Stimulated activated CD4-positive, alpha-beta T cell treated with anti-CD3 and anti-CD28 coated beads, TNF-alpha, amount 100 ng/mL, for 24 hours (primary cell): ENCODE results near the gene NUDT7.

ENCODE experiments used
- DNase-seq, 3 experiments: peaks; one replicate each; pipeline ENCODE4 v3.0.0-alpha.2; 2020; ENCODE audit warnings: low read depth in 3 of 3

The NUDT7 gene

DNA sequence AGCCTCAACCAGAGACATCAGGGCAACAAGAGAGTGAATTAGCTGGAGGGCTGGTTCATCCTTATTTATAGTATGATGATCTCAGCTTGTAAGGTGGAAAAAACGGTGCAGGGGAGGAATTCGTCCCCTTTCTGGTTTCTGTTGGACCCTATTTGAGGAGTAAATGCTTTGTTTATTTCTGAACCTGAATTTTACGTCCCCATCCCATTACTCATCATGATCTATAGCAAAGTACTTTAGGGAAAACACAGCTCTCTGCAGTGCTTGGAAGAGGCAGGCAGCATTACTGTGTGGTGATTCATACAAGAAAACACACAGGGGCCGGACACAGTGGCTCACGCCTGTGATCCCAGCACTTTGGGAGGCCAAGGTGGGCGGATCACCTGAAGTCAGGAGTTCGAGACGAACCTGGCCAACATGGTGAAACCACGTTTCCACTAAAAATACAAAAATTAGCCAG lies 58.1 kb downstream of the NUDT7 start:
- no peak for DNase-seq

DNA sequence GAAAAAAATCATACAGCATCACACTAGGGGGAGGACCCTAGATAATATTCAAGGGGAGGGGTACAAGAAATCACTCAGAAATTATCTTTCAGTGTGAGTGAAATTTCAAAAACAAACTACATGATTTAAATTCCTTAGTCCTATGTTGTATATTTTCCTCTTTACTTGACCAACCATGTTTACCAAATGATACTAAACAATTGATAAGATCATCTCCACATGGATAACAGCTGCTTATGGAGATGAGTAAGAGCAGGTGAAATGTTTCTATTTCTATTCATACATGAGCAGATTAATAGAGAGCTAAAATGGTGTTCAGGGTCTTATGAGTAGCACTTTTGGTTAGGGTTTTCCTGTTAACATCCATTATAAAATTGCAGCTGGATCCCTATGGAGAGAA lies 58.8 kb downstream of the NUDT7 start:
- DNase-seq: no peak

DNA sequence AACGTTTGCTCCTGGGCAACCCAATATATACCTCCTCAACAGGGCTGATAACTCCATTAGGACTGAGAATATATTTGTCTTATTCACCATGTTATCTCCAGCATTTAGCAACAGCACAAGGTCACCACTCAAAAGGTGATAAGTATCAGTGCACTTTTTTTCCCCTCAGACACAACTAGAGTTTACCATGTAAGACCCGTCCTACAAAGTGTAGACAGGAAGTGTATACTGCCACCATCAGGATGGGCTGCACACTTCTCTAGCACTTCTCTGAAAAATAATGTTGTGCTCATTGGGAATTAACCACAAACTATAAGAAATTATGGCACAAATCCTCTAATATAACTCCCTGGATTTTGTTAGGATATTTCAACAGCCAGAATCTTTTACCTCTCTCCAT lies 60.4 kb downstream of the NUDT7 start:
- DNase-seq: no peak

DNA sequence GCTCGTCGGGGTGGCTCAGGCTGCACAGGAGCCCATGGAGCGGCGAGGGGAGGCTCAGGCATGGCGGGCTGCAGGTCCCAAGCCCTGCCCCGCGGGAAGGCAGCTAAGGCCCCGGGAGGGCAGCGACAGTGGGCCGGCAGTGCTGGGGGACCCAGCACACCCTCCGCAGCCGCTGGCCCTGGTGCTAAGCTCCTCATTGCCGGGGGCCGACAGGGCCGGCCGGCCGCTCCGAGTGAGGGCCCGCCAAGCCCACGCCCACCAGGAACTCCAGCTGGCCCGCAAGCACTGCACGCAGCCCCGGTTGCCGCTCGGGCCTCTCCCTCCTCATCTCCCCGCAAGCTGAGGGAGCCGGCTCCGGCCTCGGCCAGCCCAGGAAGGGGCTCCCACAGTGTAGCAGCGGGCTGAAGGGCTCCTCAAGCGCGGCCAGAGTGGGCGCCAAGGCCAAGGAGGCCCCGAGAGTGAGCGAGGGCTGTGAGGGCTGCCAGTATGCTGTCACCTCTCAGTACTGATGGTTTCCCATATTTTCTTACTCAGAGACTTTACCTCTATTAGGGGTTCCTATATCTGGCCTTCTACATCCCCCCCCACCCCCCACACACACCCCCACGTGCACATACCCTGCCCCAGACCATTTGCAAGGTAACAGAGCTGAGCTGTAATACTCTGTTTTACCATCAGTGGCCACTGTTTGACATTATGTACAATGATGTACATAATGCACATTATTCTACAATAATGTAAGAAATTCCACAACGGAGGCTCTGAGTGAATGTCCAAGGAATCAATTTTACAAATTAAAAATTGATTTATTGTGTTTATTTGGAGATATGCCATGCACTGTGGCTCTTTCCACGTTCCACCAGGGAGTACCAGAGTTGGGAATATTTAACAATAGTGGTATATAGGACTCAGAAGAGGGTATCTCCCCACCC lies 62.4 kb downstream of the NUDT7 start:
- DNase-seq: no peak

DNA sequence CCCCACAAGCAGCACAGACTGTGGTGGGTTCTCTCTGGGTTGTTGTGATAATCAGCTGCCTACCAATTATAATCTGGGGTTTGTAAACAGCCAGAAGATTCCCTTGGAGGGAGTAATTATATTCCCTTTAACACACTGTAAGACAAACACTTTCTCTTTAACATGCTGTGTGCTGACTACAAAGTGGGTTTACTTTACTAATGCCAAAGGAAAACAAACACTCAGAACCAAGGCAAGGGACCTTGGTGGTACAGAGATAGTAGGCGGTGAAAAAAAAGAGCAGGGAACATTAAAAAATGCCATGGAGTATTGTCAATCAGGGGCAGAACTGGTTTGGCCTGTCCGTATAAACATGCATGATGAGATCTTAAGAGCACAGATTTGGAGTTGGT lies 63.1 kb downstream of the NUDT7 start:
- DNase-seq: no peak

DNA sequence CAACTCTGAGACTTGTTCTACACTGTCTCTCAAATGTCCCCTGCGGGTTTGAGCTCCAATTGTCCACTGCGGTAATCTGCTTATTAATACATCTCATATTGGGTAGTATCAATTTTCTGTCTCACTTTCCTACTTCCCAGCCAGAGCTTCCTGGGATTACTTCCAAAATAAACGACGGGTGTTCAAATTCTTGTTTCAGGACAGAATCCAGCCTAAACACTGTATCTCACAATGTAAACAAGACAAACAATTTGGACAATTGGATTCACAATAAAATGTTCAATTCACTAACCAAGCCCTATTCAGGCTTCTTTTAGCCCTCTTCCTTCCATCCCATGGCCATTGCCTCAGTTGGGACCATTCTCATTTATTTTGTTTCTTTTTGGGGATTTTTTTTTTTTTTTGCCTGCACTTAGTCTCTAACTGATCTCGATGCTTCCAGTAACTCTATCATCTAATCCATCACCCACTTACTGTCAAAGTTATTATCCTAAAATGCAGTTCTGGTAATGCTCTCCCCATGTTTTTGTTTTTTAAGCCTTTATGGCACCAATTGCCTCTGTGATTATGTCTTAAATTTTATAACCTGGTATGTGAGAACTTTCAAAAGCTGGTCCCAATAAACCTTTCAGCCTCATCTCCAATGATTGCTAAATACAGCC lies 64.0 kb downstream of the NUDT7 start:
- no peak for DNase-seq

DNA sequence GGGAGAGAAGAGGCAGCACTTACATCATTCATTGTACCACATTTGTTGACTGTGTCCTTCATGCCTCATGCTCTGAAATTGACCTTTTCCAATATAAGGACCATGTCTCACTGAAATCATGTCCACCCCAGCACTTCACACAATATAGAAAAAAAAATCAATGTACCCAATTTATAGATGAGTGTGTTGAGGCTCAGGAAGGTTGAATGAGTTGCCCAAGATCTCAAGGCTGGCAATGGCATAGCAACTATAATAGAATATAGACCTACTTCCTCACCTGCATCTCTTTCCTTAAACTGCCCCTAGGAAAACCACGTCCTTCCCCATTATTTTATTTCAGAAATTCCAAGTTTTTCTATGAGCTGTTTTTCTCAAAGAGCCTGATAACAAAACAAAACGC lies 65.1 kb downstream of the NUDT7 start:
- no peak for DNase-seq

DNA sequence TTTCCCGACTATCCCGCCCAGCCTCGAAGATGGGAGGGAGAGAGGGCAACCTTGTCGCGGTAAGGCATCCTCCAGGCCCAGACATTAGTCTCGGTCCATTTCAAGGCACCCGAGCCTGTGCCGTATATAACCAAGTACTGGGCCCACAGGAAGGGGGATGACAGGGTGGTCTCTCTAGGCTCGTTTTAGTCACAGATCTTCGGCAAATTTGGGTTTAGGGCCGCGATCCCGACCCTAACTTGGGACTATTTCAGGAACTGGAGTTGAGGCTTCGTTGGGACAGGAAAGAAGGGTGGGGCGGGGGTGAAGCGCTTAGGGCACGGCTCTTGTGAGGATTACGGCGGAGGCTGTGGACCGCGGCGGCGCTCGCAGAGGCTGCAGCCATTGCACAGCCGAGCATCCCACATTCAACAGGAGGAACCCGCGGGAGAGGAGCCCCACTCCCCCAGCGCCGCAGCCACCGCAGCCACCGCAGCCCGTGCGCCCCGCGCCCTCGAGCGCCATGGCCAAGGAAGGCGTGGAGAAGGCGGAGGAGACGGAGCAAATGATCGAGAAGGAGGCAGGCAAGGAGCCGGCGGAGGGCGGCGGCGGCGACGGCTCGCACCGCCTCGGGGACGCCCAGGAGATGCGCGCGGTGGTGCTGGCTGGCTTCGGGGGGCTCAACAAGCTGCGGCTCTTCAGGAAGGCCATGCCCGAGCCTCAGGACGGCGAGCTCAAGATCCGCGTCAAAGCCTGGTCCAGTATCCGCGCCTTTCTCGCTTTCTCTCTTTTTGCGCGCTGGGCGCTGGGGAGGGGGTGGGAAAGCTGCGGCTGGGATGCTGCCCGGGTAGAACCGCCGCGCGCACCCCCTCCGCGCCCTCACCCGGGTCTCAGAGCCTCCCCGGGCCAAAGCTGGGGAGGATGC lies 66.1 kb downstream of the NUDT7 start, which contains the start of gene VAT1L:
Gene VAT1L, plus strand, starts transcription at position 384 of the 904 bp plus-strand sequence. Its CDS starts 119 bp downstream, at position 503.
- DNase-seq: peak in 1 of 3 experiments; percentile 7

DNA sequence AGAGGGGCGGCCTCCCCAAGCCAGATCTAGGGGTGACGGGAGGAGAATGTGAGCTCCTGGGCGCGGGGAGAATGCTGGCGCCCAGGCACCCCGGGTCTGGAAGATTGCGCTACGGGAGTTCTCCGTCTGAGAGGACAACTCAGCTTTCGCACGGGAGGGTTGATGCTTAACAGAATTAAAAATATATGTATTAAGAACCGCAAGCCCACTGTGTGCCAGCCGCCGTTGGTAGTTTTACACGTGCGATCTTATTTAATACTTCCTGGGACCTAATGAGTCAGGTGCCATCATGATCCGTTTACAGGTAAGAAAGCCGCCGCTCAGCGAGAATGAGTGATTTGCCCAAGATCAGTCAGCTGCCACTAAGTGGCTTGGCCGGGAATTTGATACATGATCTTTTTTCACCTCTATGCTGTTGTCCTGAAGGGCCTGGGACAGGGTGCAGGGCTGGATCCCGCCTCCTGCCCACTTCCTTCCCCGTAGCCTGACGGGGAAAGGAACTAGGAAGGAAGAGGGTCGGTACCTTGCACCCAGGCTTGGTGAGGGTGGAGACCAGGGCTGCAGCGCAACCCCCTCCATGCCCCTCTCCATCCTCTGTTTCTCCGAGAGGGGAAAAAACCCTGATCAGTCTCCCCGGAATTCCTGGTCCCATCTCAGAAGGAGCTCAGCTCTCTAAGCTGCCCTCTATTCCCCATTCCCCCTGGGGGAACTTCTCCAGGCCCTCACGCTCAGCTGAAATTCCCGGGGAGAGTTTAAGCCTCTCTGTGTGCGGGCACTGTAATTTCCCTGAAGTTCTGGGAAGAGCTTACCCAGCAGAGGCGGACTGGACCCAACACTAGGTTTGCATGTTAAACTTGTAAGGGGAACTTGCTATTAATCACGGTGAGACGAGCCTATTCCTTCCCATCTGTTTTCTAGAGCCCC lies 67.0 kb downstream of the NUDT7 start:
- no peak for DNase-seq

DNA sequence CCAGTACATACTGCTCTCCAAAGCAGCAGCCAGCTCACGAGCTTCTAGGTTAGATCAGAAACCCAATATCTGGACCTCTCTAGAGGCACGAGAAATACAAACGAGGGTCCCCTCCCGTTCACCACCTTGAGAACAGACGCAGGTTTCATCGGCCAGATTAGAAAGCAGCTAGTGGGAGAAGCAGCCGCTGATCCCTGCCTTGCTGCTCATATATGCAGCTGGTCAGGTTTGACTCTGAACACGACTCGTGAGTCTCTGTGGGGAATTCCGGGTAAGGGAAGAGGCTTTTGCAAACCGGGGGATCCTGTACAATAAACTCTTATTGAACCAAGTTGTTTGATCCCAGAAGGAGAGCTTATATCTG lies 67.7 kb downstream of the NUDT7 start:
- DNase-seq: no peak

DNA sequence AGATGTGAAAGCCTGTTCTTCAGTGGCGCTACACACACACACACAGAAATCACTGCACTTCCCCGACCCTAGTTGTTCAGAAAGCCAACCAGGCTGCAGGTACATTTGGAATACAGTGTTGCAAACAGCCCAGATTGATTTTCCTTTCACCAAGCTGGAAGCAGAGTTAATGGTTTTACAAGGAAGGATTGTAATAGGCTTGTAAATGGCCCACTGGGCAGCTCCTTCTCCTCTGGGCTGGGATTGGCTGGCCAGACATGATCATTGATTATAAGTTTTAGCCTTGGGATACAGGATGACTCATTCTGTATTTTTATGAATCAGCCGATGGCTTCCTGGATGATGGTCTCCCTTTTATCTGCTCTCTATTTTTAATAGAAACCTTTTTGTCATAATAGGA lies 68.6 kb downstream of the NUDT7 start:
- no peak for DNase-seq
